ENCODE data around the gene CYFIP2.

The CYFIP2 gene

GRCh38 chr5:157328277-157328912 lies 62.5 kb downstream of the CYFIP2 start:
- peak; percentile 90 for TF ChIP-seq CTCF (IDR thresholded peaks at IDR 0.05; ENCODE audit: low read depth, low read length)
- Histone ChIP-seq H3K4me3 (ENCODE audit: low read depth, low read length) (no peak overlapping the region), H3K36me3 (peaks cover 63% of the 10 kb centered on the region), H3K9me3 (ENCODE audit: severe bottlenecking) (no peaks in the 10 kb centered on the region), H3K27ac (no peak overlapping the region), H3K27me3 (ENCODE audit: insufficient read depth, low read depth, severe bottlenecking) (no peaks in the 10 kb centered on the region)
- DNase-seq = peak; percentile 66

GRCh38 chr5:157331807-157332206 lies 65.9 kb downstream of the CYFIP2 start:
- peaks cover 61% of the 10 kb centered on the region for H3K36me3 ChIP-seq
- H3K9me3 ChIP-seq (ENCODE audit: severe bottlenecking) = no peaks in the 10 kb centered on the region
- no peak for DNase-seq
- no peak overlapping the region for H3K27ac ChIP-seq
- no peaks in the 10 kb centered on the region for H3K27me3 ChIP-seq (ENCODE audit: insufficient read depth, low read depth, severe bottlenecking)
- H3K4me3 ChIP-seq (ENCODE audit: low read depth, low read length) = no peak overlapping the region
- no peak for TF ChIP-seq CTCF (IDR thresholded peaks at IDR 0.05; ENCODE audit: low read depth, low read length)

GRCh38 chr5:157335534-157336422 lies 69.9 kb downstream of the CYFIP2 start:
- no peak overlapping the region for H3K27ac ChIP-seq
- H3K9me3 ChIP-seq (ENCODE audit: severe bottlenecking) = no peaks in the 10 kb centered on the region
- no peak for DNase-seq
- H3K27me3 ChIP-seq (ENCODE audit: insufficient read depth, low read depth, severe bottlenecking) = no peaks in the 10 kb centered on the region
- peaks cover 55% of the 10 kb centered on the region for H3K36me3 ChIP-seq
- no peak overlapping the region for H3K4me3 ChIP-seq (ENCODE audit: low read depth, low read length)
- no peak for TF ChIP-seq CTCF (IDR thresholded peaks at IDR 0.05; ENCODE audit: low read depth, low read length)

- Histone ChIP-seq H3K27me3 (ENCODE audit: insufficient read depth, low read depth, severe bottlenecking) (no peaks in the 10 kb centered on the region), H3K27ac (no peak overlapping the region), H3K4me3 (ENCODE audit: low read depth, low read length) (no peak overlapping the region), H3K9me3 (ENCODE audit: severe bottlenecking) (no peaks in the 10 kb centered on the region), H3K36me3 (peaks cover 54% of the 10 kb centered on the region)
- TF ChIP-seq CTCF (IDR thresholded peaks at IDR 0.05; ENCODE audit: low read depth, low read length) = no peak
- DNase-seq = no peak
Measured at GRCh38 chr5:157336423-157336744, 70.5 kb downstream of the CYFIP2 start.

GRCh38 chr5:157339409-157339808 lies 73.5 kb downstream of the CYFIP2 start:
- peaks cover 33% of the 10 kb centered on the region for H3K36me3 ChIP-seq
- no peaks in the 10 kb centered on the region for H3K9me3 ChIP-seq (ENCODE audit: severe bottlenecking)
- DNase-seq = no peak
- no peaks in the 10 kb centered on the region for H3K27me3 ChIP-seq (ENCODE audit: insufficient read depth, low read depth, severe bottlenecking)
- no peak overlapping the region for H3K27ac ChIP-seq
- TF ChIP-seq CTCF (IDR thresholded peaks at IDR 0.05; ENCODE audit: low read depth, low read length) = no peak
- H3K4me3 ChIP-seq (ENCODE audit: low read depth, low read length) = no peak overlapping the region
